WTC11 (cell line): ENCODE measurements around the gene ACBD4.

Experiments used
- NFYB ChIP-seq: sonication (generic); formaldehyde crosslinking; conservative IDR thresholded peaks from 2 replicates; pipeline ENCODE4 v1.8.0; 2022; ENCODE audit warnings: low read depth, missing genetic modification reagents
- RELA ChIP-seq: sonication (generic); formaldehyde crosslinking; IDR thresholded peaks from 2 replicates; pipeline ENCODE4 v1.8.1; 2022; ENCODE audit warnings: missing genetic modification reagents, mild to moderate bottlenecking, borderline replicate concordance
- TF ChIP-seq, protein P1 (sequence below): sonication (generic); formaldehyde crosslinking; IDR thresholded peaks from 2 replicates; pipeline ENCODE4 v1.8.1; 2022; ENCODE audit warnings: mild to moderate bottlenecking, moderate library complexity, missing genetic modification reagents

DNA sequence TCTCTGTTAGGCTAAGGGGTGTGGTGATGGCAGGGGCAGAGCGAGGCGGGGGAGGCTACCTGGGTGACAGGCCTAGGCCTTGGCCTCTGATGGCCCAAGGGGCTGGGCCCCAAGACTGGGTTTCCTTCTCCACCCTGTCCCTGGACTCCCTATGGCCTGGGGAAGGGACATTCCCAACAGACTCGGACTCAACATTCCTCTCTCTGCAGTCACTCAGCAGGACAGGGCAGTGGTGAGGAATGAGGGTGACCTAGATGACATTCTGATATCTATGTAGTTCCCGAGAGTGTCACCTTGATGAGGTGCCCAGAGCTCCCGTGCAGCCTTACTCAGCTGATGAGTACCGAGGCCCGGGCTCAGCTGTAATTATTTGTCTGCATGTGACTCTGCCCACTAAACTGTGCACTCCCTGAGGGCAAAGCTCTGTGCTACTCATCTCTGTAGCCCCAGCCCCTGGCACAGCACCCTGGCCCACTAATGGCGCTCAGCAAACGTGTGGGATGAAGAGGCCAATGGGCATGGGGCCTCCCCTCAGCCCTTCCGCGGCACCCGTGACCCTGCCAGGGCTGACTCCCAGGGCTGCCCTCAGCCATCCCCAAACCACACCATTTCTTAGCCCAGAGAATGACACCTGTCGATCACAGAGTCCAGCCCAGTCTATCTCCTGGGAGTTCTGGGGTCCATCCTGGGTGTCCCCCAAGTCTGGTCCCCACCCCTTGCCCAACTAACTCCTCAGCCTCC lies 5.4 kb upstream of the ACBD4 start:
- TF ChIP-seq, protein P1, sequence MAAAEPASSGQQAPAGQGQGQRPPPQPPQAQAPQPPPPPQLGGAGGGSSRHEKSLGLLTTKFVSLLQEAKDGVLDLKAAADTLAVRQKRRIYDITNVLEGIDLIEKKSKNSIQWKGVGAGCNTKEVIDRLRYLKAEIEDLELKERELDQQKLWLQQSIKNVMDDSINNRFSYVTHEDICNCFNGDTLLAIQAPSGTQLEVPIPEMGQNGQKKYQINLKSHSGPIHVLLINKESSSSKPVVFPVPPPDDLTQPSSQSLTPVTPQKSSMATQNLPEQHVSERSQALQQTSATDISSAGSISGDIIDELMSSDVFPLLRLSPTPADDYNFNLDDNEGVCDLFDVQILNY (CRISPR knock-in tag) = no peak
- no peak for TF ChIP-seq NFYB (CRISPR knock-in tag)
- TF ChIP-seq RELA (CRISPR knock-in tag) = no peak
